ENCODE results near the gene NVL.

Gene NVL

GRCh38 chr1:224245188-224245587 is 84.8 kb downstream of the NVL start:
- DNase-seq (ENCODE audit: low spot score): no peak
- H3K27ac ChIP-seq: peak overlapping the region; percentile 17; the same call in 1 of the 2 replicates
- CTCF ChIA-PET: no interaction called here
- TF ChIP-seq CTCF (conservative IDR thresholded peaks at IDR 0.05; ENCODE audit: low read depth): no peak
- POLR2A ChIA-PET (ENCODE audit: low non-redundant PET): no interaction called here

- TF ChIP-seq CTCF (conservative IDR thresholded peaks at IDR 0.05; ENCODE audit: low read depth): no peak
- no peak overlapping the region for H3K27ac ChIP-seq
- no peak for DNase-seq (ENCODE audit: low spot score)
- ChIA-PET CTCF (no interaction called here), POLR2A (ENCODE audit: low non-redundant PET) (no interaction called here)
Observed at GRCh38 chr1:224238756-224239155, 91.2 kb downstream of the NVL start.

GRCh38 chr1:224238212-224238611 is 91.8 kb downstream of the NVL start:
- no peak for DNase-seq (ENCODE audit: low spot score)
- ChIA-PET CTCF (interaction anchor here (0.6 kb wide), 1 partner anchor 1275 kb away, joined by 4 read pairs; no protein-coding TSS in a partner anchor), POLR2A (ENCODE audit: low non-redundant PET) (no interaction called here)
- TF ChIP-seq CTCF (conservative IDR thresholded peaks at IDR 0.05; ENCODE audit: low read depth): no peak
- H3K27ac ChIP-seq: no peak overlapping the region

GRCh38 chr1:224237119-224237881 is 92.7 kb downstream of the NVL start:
- DNase-seq (ENCODE audit: low spot score): no peak
- no peak overlapping the region for H3K27ac ChIP-seq
- ChIA-PET POLR2A (ENCODE audit: low non-redundant PET) (no interaction called here), CTCF (no interaction called here)
- TF ChIP-seq CTCF (conservative IDR thresholded peaks at IDR 0.05; ENCODE audit: low read depth): no peak

GRCh38 chr1:224235813-224236493 is 94.0 kb downstream of the NVL start:
- TF ChIP-seq CTCF (conservative IDR thresholded peaks at IDR 0.05; ENCODE audit: low read depth): no peak
- ChIA-PET CTCF (no interaction called here), POLR2A (ENCODE audit: low non-redundant PET) (no interaction called here)

GRCh38 chr1:224234017-224234416 is 96.0 kb downstream of the NVL start:
- no peak for DNase-seq (ENCODE audit: low spot score)
- ChIA-PET POLR2A (ENCODE audit: low non-redundant PET) (no interaction called here), CTCF (interaction anchor here (0.7 kb wide), 2 partner anchors 16 to 1303 kb away, joined by 3 to 4 read pairs; no protein-coding TSS in a partner anchor)
- no peak for TF ChIP-seq CTCF (conservative IDR thresholded peaks at IDR 0.05; ENCODE audit: low read depth)
- no peak overlapping the region for H3K27ac ChIP-seq

More at GRCh38 chr1:224235813-224236493, 94.0 kb downstream of the NVL start:
- DNase-seq (ENCODE audit: low spot score): no peak
- H3K27ac ChIP-seq: no peak overlapping the region

Data from RWPE1 (cell line).